Colonic mucosa (tissue), 4 donors: ENCODE measurements around the gene PALM3. TPM values are rescaled to one million over a fixed set of nuclear protein-coding genes. Genes with fewer than 3 reads are reported as not detected.
A peak's percentile ranks its signal among the peaks of the same experiment; 100 is the strongest.

Experiments used
- DNase-seq: peaks from one replicate; pipeline ENCODE4 v3.0.0-alpha.2; 2020
- H3K27ac ChIP-seq: fragments of 200-600 bp; one replicate; pipeline ENCODE4 v1.8.0; 2021
- H3K27me3 ChIP-seq: fragments of 200-600 bp; one replicate; pipeline ENCODE4 v1.8.0; 2021
- H3K36me3 ChIP-seq: fragments of 200-600 bp; one replicate; pipeline ENCODE4 v1.8.0; 2021
- H3K4me1 ChIP-seq: fragments of 200-600 bp; one replicate; pipeline ENCODE4 v1.8.0; 2021; ENCODE audit warnings: mild to moderate bottlenecking
- H3K4me3 ChIP-seq: fragments of 200-600 bp; one replicate; pipeline ENCODE4 v1.8.0; 2021
- H3K9ac ChIP-seq, 2 donors: one replicate each; pipeline ENCODE4 v1.7.0; 2013; ENCODE audit warnings: control low read depth in 2 of 2, low read depth in 2 of 2, low read length in 2 of 2
- H3K9me3 ChIP-seq: fragments of 200-600 bp; one replicate; pipeline ENCODE4 v1.8.0; 2021
- intact Hi-C: fragments of 100-400 bp; cut with DNase I; formaldehyde crosslinking; loops from one replicate; pipeline ENCODE4 v1.14.1; 2022
- total RNA-seq, 2 donors: library from RNA; stranded (reverse); fragmentation: NEBNext Ultra II Directional in 1 of 2; extraction: Animal tissue kit (Norgen Biotek cat#: 25700) in 1 of 2; gene quantifications; one replicate each; pipeline ENCODE4 v1.2.1, GENCODE V29; 2021
- TF ChIP-seq, protein P1 (sequence below): fragments of 200-600 bp; IDR thresholded peaks from one replicate; pipeline ENCODE4 v1.8.0; 2022; ENCODE audit warnings: antibody characterized with exemption, mild to moderate bottlenecking
- donor health status: healthy.
- donor health status: DM: no; HTN: no; CAD: no.
- donor health status: DM: no; HTN: no; CAD: no.

Gene PALM3
- total RNA-seq, 2 donors from 2014 or later = 0.37 to 1.6 TPM

DNA sequence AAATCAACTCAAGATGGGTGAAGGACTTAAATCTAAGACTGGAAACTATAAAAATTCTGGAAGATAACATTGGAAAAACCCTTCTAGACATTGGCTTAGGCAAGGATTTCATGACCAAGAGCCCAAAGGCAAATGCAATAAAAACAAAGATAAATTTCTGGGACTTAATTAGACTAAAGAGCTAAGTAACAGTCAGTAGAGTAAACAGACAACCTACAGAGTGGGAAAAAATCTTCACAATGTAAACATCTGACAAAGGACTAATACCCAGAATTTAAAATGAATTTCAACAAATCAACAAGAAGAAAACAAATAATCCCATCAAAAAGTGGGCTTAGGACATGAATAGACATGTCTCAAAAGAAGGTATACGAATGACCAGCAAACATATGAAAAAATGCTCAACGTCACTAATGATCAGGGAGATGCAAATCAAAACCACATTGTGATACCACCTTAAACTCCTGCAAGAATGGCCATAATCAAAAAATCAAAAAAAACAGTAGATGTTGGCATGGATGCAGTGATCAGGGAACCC is 49.4 kb downstream of the PALM3 start:
- Histone ChIP-seq H3K4me3 (no peak overlapping the region), H3K36me3 (no peaks in the 10 kb centered on the region), H3K4me1 (no peaks in the 10 kb centered on the region), H3K9ac (no peak overlapping the region), H3K9me3 (no peaks in the 10 kb centered on the region), H3K27ac (no peak overlapping the region), H3K27me3 (no peaks in the 10 kb centered on the region)
- intact Hi-C loops = no loop called here
- TF ChIP-seq, protein P1, sequence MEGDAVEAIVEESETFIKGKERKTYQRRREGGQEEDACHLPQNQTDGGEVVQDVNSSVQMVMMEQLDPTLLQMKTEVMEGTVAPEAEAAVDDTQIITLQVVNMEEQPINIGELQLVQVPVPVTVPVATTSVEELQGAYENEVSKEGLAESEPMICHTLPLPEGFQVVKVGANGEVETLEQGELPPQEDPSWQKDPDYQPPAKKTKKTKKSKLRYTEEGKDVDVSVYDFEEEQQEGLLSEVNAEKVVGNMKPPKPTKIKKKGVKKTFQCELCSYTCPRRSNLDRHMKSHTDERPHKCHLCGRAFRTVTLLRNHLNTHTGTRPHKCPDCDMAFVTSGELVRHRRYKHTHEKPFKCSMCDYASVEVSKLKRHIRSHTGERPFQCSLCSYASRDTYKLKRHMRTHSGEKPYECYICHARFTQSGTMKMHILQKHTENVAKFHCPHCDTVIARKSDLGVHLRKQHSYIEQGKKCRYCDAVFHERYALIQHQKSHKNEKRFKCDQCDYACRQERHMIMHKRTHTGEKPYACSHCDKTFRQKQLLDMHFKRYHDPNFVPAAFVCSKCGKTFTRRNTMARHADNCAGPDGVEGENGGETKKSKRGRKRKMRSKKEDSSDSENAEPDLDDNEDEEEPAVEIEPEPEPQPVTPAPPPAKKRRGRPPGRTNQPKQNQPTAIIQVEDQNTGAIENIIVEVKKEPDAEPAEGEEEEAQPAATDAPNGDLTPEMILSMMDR = no peak
- no peak for DNase-seq

DNA sequence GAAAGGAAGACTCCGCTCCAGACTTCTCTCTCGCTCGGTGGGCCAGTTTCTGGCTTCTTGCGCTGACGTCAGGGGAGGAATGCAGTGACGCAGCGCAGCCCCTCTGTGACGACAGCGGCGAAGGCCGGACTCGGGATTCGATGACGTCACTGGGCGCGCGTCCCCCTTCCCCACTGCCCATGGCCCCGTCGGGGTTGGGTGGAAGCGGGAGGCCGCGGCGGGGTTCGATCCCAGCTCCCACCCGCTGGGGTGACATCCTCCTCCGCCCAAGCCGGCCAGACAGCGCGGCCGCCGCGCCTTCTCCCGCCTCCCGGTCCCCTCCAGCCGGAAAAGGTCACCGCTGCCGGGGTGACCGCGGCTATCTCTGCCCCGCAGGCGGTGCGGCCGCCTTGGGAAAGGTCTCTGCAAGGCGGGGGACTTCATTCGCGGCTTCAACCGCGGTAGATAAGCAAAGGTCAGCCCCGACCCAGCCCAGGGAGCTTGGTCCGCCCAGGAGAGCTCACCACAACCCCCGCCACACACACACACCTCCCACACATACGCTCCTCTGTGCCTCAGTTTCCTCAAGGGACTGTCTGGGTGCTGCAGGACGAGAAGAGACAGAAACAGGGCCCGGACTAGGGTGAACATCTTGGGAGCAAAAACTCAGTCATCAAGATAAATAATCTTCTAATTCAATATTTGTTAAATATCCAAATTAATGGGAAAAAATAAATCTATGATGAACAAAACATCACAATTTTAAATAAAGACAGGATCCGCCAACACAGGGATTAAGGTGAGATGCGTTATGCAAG is 54.9 kb downstream of the PALM3 start:
- Histone ChIP-seq H3K4me1 (peaks cover 8% of the 10 kb centered on the region), H3K9me3 (no peaks in the 10 kb centered on the region), H3K27ac (peak overlapping the region; percentile 95), H3K36me3 (no peaks in the 10 kb centered on the region), H3K9ac (peak overlapping the region; percentile 94 to 98), H3K4me3 (peak overlapping the region; percentile 70), H3K27me3 (no peaks in the 10 kb centered on the region)
- intact Hi-C loops = no loop called here
- TF ChIP-seq, protein P1 = no peak
- DNase-seq = no peak

DNA sequence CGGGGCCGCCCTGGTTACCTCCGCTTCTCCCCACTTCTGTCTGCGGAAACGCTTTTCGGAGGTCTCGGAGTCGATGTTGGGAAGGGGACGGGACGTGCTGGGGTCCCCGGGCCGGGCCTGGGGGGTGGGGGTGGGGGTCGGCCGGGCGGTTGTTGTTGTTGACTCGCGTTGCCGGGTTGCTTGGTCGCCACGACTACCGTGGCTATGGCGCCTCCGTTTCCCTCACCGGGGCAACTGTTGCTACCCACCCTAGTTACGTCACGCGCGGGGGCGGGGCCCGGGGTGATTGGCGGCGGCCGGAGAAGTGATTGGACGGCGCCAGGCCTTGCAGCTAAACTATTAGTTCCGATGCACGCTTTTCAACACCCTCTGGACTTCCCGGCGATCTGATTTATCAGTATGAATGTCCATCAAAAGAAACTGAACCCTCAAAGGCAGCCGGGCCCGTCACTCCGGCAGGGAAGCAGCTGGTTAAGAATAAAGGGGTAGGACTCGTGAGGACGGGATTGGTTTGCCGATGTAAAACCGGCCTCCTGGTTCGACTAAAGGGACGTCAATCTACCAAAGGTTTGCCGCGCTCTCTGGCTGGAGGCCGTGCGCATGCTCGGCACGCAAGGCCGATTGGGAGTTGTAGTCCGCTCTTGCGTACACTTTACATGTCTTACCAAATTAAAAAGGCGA is 55.7 kb downstream of the PALM3 start, which contains the start of gene RFX1:
Gene RFX1, minus strand, starts transcription at position 236 of the 681 bp plus-strand sequence. CDS start 12,477 bp downstream, outside the sequence.
- H3K27me3 ChIP-seq = no peaks in the 10 kb centered on the region
- peak within 1 kb of the TSS; percentile 95 for H3K27ac ChIP-seq
- intact Hi-C loops = no loop called here
- H3K9ac ChIP-seq = peak within 1 kb of the TSS; percentile 94 to 98
- TF ChIP-seq, protein P1 = no peak
- H3K9me3 ChIP-seq = no peaks in the 10 kb centered on the region
- H3K4me3 ChIP-seq = peak within 1 kb of the TSS; percentile 70
- H3K4me1 ChIP-seq = peaks cover 8% of the 10 kb centered on the region
- DNase-seq = peak; percentile 100
- H3K36me3 ChIP-seq = no peaks in the 10 kb centered on the region

DNA sequence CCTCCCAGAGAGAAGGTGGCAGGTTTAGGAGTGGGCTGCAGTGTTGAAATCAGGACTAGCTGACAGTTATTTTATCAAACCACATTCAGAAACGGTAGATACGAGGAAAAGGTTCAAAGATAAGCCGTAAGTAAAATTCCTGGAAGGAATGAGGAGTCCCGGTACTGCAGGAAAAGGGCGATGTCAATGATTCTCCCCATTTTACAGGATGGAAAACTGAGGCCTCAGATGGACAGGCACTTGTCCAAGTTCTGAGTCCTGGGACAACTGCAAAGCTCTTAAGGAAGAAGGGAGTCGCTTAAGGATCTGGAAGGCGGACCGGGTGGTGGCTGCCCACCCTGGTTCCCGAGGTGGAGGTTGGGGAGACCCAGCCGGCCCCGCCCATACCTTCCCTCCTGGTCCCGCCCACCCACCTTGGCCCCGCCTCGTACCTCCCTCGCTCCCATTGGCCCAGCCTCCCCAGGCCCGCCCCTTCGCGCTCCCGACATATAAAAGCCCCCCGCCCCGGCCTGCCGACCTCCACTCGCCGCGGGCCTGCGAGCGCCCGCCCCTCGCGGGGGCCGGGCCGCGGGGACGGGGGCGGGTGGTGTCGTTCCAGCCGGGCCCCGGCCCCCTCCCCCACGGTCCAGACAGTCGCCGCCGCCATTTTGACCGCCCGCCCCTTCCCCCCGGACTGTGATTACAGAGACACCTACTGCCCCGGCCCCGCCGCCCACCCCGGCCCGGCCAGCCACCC is 56.4 kb downstream of the PALM3 start:
- Histone ChIP-seq H3K27me3 (no peaks in the 10 kb centered on the region), H3K36me3 (no peaks in the 10 kb centered on the region), H3K4me3 (peak overlapping the region; percentile 68), H3K9me3 (no peaks in the 10 kb centered on the region), H3K27ac (peak overlapping the region; percentile 95), H3K9ac (peak overlapping the region; percentile 81 to 83), H3K4me1 (peaks cover 8% of the 10 kb centered on the region)
- intact Hi-C loops = no loop called here
- TF ChIP-seq, protein P1 = no peak
- DNase-seq = peak; percentile 94
